ENCODE results near the gene LSM11. TPM values are rescaled to one million over a fixed set of nuclear protein-coding genes. Genes with fewer than 3 reads are reported as not detected.

The LSM11 gene
- total and polyA plus RNA-seq, 12 donors: 0.66 to 2.2 (median 1.6) TPM

DNA sequence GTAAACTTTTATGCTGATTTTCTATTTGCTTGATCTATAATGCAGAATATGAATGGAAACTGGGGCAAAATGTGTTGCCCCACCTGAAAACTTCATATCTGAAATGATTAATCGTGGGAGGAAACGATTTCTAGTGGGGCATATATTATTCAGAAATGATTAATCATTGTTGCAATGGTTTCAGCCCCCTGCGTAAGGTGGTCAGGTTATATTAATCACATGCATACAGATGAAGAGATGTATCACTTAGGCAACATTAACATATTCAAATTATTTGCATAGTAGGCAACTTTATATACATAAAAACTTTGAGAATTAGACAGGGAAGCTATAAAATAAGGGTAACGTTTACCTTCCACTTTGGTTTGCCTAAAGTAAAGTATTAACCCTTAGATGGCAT is 49.8 kb downstream of the LSM11 start:
- no peaks in the 10 kb centered on the region for H3K9me3 ChIP-seq
- TF ChIP-seq, protein P1, sequence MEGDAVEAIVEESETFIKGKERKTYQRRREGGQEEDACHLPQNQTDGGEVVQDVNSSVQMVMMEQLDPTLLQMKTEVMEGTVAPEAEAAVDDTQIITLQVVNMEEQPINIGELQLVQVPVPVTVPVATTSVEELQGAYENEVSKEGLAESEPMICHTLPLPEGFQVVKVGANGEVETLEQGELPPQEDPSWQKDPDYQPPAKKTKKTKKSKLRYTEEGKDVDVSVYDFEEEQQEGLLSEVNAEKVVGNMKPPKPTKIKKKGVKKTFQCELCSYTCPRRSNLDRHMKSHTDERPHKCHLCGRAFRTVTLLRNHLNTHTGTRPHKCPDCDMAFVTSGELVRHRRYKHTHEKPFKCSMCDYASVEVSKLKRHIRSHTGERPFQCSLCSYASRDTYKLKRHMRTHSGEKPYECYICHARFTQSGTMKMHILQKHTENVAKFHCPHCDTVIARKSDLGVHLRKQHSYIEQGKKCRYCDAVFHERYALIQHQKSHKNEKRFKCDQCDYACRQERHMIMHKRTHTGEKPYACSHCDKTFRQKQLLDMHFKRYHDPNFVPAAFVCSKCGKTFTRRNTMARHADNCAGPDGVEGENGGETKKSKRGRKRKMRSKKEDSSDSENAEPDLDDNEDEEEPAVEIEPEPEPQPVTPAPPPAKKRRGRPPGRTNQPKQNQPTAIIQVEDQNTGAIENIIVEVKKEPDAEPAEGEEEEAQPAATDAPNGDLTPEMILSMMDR (IDR thresholded peaks at IDR 0.05): no peak
- H3K36me3 ChIP-seq: peaks cover 0 to 94% (median 20%) of the 10 kb centered on the region in 9 donors
- no peak overlapping the region for H3K4me3 ChIP-seq
- H3K4me1 ChIP-seq: no peaks in the 10 kb centered on the region
- WGBS, 2 donors: 86% methylated on average over 4 of the region's 4 CpGs
- H3K27me3 ChIP-seq: no peaks in the 10 kb centered on the region
- ATAC-seq (no peak), DNase-seq (no peak)
- intact Hi-C loops (cut with DNase I): no loop called here
- H3K27ac ChIP-seq: no peak overlapping the region

DNA sequence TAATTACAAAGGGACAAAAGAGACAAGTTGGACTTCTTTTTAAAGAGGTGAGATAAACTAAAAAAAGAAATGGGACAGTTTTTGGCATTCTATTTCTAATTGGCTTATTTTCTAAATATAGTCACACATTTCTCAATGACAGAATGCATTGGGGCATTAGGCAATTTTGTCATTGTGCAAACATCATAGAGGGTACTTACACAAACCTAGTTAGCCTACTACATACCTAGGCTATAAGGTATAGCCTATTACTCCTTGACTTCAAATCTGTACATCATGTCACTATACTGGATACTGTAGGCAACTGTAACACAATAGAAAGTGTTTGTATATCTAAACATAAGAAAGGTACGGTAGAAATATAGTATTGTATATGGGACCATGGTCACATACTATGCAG is 56.1 kb downstream of the LSM11 start:
- Histone ChIP-seq H3K4me3 (no peak overlapping the region), H3K27ac (no peak overlapping the region), H3K9me3 (no peaks in the 10 kb centered on the region), H3K4me1 (peaks cover 0 to 3% (median 0%) of the 10 kb centered on the region in 9 donors), H3K36me3 (peaks cover 0 to 82% (median 14%) of the 10 kb centered on the region in 9 donors), H3K27me3 (no peaks in the 10 kb centered on the region)
- TF ChIP-seq, protein P1 (IDR thresholded peaks at IDR 0.05): no peak
- intact Hi-C loops (cut with DNase I): no loop called here
- DNase-seq (no peak), ATAC-seq (no peak)
- 96 to 99% methylated on average over 1 of the region's 1 CpG for WGBS, 2 donors

DNA sequence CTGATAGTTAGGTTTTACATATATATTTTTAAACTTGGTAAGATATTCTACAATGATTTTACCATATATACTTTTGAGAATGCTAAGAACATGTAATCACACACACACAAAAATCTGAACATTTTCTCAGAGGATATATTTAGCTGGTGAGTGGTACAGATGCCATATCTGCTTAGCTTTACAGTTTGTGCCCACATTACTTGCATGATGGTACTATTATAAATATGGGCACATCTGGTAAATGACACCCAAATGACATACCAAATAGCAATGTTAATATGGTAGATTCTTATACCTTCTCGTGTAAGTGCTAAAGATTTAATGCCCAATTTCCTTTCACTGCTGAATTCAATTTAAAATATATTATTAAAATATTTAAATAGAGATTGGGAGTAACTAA is 56.6 kb downstream of the LSM11 start:
- DNase-seq (no peak), ATAC-seq (no peak)
- no peaks in the 10 kb centered on the region for H3K27me3 ChIP-seq
- WGBS, 2 donors: 76 to 84% methylated on average over 1 of the region's 1 CpG
- TF ChIP-seq, protein P1 (IDR thresholded peaks at IDR 0.05): no peak
- H3K36me3 ChIP-seq: peaks cover 0 to 82% (median 19%) of the 10 kb centered on the region in 9 donors
- H3K27ac ChIP-seq: no peak overlapping the region
- no peak overlapping the region for H3K4me3 ChIP-seq
- H3K4me1 ChIP-seq: peaks cover 0 to 3% (median 0%) of the 10 kb centered on the region in 9 donors
- H3K9me3 ChIP-seq: no peaks in the 10 kb centered on the region
- intact Hi-C loops (cut with DNase I): no loop called here

DNA sequence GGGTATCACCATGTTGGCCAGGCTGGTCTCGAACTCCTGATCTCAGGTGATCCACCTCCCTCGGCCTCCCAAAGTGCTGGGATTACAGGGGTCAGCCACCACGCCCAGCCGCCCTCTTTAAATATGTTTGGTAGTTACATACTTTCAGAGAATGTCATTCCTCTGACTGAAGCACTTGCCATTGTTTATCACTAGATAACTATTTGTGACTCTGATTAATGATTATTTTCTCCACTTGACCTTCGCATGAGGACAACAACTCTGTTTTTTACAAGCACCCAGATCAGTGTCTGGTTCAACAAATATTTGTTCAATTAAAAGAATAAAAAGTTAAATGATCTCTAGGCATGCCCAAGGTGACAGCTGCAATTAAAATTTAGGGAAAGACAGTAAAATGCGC is 59.2 kb downstream of the LSM11 start:
- ATAC-seq (no peak), DNase-seq (no peak)
- intact Hi-C loops (cut with DNase I): no loop called here
- 95 to 96% methylated on average over 6 of the region's 6 CpGs for WGBS, 2 donors
- H3K4me1 ChIP-seq: peaks cover 0 to 3% (median 0%) of the 10 kb centered on the region in 9 donors
- TF ChIP-seq, protein P1 (IDR thresholded peaks at IDR 0.05): no peak
- H3K4me3 ChIP-seq: no peak overlapping the region
- peaks cover 0 to 87% (median 26%) of the 10 kb centered on the region in 9 donors for H3K36me3 ChIP-seq
- no peaks in the 10 kb centered on the region for H3K27me3 ChIP-seq
- no peaks in the 10 kb centered on the region for H3K9me3 ChIP-seq
- H3K27ac ChIP-seq: no peak overlapping the region
